ENCODE results near the gene SPATS2L. TPM values are rescaled to one million over a fixed set of nuclear protein-coding genes. Genes with fewer than 3 reads are reported as not detected.

Gene SPATS2L
- total and polyA plus RNA-seq, 2 experiments from 2014 or later = 118 to 154 TPM

DNA sequence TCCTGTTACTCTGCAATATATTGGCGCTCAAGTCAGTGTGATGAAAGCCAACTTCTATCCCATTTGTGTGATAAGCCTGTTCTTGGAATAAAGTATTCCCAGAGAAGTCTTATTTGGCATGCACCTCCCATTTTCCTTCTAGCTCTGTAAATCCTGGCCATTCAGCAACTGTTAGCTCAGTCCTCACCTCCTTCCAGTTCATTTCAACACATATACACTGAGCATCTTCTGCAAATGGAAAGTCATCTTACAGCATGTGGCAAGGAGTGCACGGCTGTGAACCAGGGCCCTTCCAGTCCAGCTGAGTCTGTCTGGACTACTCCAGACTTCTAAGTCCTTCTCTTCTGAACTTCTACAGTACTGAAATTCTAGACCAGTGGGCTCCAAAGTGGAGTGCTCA lies 53.1 kb downstream of the SPATS2L start (continued):
- TF ChIP-seq, protein P1, sequence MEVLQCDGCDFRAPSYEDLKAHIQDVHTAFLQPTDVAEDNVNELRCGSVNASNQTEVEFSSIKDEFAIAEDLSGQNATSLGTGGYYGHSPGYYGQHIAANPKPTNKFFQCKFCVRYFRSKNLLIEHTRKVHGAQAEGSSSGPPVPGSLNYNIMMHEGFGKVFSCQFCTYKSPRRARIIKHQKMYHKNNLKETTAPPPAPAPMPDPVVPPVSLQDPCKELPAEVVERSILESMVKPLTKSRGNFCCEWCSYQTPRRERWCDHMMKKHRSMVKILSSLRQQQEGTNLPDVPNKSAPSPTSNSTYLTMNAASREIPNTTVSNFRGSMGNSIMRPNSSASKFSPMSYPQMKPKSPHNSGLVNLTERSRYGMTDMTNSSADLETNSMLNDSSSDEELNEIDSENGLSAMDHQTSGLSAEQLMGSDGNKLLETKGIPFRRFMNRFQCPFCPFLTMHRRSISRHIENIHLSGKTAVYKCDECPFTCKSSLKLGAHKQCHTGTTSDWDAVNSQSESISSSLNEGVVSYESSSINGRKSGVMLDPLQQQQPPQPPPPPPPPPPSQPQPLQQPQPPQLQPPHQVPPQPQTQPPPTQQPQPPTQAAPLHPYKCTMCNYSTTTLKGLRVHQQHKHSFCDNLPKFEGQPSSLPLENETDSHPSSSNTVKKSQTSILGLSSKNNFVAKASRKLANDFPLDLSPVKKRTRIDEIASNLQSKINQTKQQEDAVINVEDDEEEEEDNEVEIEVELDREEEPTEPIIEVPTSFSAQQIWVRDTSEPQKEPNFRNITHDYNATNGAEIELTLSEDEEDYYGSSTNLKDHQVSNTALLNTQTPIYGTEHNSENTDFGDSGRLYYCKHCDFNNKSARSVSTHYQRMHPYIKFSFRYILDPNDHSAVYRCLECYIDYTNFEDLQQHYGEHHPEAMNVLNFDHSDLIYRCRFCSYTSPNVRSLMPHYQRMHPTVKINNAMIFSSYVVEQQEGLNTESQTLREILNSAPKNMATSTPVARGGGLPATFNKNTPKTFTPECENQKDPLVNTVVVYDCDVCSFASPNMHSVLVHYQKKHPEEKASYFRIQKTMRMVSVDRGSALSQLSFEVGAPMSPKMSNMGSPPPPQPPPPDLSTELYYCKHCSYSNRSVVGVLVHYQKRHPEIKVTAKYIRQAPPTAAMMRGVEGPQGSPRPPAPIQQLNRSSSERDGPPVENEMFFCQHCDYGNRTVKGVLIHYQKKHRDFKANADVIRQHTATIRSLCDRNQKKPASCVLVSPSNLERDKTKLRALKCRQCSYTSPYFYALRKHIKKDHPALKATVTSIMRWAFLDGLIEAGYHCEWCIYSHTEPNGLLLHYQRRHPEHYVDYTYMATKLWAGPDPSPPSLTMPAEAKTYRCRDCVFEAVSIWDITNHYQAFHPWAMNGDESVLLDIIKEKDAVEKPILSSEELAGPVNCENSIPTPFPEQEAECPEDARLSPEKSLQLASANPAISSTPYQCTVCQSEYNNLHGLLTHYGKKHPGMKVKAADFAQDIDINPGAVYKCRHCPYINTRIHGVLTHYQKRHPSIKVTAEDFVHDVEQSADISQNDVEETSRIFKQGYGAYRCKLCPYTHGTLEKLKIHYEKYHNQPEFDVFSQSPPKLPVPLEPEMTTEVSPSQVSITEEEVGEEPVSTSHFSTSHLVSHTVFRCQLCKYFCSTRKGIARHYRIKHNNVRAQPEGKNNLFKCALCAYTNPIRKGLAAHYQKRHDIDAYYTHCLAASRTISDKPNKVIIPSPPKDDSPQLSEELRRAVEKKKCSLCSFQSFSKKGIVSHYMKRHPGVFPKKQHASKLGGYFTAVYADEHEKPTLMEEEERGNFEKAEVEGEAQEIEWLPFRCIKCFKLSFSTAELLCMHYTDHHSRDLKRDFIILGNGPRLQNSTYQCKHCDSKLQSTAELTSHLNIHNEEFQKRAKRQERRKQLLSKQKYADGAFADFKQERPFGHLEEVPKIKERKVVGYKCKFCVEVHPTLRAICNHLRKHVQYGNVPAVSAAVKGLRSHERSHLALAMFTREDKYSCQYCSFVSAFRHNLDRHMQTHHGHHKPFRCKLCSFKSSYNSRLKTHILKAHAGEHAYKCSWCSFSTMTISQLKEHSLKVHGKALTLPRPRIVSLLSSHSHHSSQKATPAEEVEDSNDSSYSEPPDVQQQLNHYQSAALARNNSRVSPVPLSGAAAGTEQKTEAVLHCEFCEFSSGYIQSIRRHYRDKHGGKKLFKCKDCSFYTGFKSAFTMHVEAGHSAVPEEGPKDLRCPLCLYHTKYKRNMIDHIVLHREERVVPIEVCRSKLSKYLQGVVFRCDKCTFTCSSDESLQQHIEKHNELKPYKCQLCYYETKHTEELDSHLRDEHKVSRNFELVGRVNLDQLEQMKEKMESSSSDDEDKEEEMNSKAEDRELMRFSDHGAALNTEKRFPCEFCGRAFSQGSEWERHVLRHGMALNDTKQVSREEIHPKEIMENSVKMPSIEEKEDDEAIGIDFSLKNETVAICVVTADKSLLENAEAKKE (CRISPR knock-in tag; IDR thresholded peaks at IDR 0.05) = no peak
- TF ChIP-seq POLR2AphosphoS5 (IDR thresholded peaks at IDR 0.05; ENCODE audit: low read depth) (no peak), ZNF114 (CRISPR knock-in tag; IDR thresholded peaks at IDR 0.05) (no peak), EZH2phosphoT487 (IDR thresholded peaks at IDR 0.05; ENCODE audit: unreplicated experiment) (no peak), STAT1 (IDR thresholded peaks at IDR 0.05; ENCODE audit: unreplicated experiment) (no peak), CREB1 (CRISPR knock-in tag; IDR thresholded peaks at IDR 0.05; ENCODE audit: low read depth) (no peak), ZNF331 (CRISPR knock-in tag; IDR thresholded peaks at IDR 0.05; ENCODE audit: low read depth) (no peak), NANOG (IDR thresholded peaks at IDR 0.05; ENCODE audit: borderline replicate concordance) (no peak)
- TF ChIP-seq, protein P2, sequence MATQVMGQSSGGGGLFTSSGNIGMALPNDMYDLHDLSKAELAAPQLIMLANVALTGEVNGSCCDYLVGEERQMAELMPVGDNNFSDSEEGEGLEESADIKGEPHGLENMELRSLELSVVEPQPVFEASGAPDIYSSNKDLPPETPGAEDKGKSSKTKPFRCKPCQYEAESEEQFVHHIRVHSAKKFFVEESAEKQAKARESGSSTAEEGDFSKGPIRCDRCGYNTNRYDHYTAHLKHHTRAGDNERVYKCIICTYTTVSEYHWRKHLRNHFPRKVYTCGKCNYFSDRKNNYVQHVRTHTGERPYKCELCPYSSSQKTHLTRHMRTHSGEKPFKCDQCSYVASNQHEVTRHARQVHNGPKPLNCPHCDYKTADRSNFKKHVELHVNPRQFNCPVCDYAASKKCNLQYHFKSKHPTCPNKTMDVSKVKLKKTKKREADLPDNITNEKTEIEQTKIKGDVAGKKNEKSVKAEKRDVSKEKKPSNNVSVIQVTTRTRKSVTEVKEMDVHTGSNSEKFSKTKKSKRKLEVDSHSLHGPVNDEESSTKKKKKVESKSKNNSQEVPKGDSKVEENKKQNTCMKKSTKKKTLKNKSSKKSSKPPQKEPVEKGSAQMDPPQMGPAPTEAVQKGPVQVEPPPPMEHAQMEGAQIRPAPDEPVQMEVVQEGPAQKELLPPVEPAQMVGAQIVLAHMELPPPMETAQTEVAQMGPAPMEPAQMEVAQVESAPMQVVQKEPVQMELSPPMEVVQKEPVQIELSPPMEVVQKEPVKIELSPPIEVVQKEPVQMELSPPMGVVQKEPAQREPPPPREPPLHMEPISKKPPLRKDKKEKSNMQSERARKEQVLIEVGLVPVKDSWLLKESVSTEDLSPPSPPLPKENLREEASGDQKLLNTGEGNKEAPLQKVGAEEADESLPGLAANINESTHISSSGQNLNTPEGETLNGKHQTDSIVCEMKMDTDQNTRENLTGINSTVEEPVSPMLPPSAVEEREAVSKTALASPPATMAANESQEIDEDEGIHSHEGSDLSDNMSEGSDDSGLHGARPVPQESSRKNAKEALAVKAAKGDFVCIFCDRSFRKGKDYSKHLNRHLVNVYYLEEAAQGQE (IDR thresholded peaks at IDR 0.05; ENCODE audit: unreplicated experiment) = no peak

Data from GM23338 (cell line).